Measurements from ENCODE around the gene GZF1. TPM values are rescaled to one million over a fixed set of nuclear protein-coding genes. Genes with fewer than 3 reads are reported as not detected.
"Not testable (repeated sequence)": the region's sequence is repeated elsewhere in the genome, so short reads cannot be mapped to it uniquely, and the experiment has no call there.

GZF1 gene
- total RNA-seq, 2 donors from 2014 or later: 14.9 TPM

DNA sequence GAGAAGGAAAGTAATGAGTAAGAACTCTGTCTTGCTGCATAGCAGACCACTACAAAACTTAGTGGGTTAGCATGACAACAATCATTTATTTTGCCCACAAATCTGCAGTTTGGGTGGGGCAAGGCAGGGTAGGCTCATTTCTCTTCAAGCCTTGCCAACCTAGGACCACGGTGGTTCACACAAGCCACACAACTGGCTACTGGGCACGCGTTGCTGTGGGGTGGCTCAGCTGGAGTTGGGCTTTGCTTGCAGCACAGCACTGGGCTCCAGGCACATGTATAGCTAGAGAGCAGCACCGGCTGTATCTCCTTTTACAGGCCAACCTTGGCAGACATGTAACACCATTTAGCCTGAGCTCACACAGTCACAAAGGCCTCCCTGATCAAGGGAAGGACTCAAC, 16.0 kb upstream of the GZF1 start:
- no peak for DNase-seq (ENCODE audit: low spot score)
- H3K9me3 ChIP-seq: no peaks in the 10 kb centered on the region
- H3K27me3 ChIP-seq: no peaks in the 10 kb centered on the region
- TF ChIP-seq, protein P1, sequence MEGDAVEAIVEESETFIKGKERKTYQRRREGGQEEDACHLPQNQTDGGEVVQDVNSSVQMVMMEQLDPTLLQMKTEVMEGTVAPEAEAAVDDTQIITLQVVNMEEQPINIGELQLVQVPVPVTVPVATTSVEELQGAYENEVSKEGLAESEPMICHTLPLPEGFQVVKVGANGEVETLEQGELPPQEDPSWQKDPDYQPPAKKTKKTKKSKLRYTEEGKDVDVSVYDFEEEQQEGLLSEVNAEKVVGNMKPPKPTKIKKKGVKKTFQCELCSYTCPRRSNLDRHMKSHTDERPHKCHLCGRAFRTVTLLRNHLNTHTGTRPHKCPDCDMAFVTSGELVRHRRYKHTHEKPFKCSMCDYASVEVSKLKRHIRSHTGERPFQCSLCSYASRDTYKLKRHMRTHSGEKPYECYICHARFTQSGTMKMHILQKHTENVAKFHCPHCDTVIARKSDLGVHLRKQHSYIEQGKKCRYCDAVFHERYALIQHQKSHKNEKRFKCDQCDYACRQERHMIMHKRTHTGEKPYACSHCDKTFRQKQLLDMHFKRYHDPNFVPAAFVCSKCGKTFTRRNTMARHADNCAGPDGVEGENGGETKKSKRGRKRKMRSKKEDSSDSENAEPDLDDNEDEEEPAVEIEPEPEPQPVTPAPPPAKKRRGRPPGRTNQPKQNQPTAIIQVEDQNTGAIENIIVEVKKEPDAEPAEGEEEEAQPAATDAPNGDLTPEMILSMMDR (IDR thresholded peaks at IDR 0.05): no peak
- H3K4me3 ChIP-seq: no peak overlapping the region
- no peaks in the 10 kb centered on the region for H3K36me3 ChIP-seq
- no peak overlapping the region for H3K27ac ChIP-seq
- H3K4me1 ChIP-seq: peaks cover 0 to 7% of the 10 kb centered on the region in 2 donors

DNA sequence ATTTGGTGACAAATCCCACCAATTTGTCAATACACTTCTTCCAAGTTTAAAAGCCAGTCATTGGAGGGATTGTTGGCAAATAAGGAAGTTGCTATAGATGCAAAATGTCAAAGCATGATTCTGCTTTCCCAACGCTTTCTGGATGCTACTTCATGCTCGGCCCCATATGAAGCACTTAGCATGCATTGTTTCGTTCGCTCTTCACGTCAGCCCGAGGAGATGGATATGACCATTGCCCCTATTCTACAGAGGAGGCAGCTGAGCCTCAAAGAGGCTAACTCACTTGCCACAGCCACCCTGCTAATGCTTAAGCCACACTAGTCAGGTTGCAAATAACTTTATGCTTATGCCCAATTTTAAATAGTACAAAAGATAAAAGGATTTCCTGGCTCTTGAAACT, 14.2 kb upstream of the GZF1 start:
- no peak for DNase-seq (ENCODE audit: low spot score)
- Histone ChIP-seq H3K27me3 (no peaks in the 10 kb centered on the region), H3K27ac (no peak overlapping the region), H3K4me3 (no peak overlapping the region), H3K4me1 (peaks cover 0 to 24% of the 10 kb centered on the region in 2 donors), H3K36me3 (no peaks in the 10 kb centered on the region), H3K9me3 (no peaks in the 10 kb centered on the region)
- TF ChIP-seq, protein P1 (IDR thresholded peaks at IDR 0.05): no peak

DNA sequence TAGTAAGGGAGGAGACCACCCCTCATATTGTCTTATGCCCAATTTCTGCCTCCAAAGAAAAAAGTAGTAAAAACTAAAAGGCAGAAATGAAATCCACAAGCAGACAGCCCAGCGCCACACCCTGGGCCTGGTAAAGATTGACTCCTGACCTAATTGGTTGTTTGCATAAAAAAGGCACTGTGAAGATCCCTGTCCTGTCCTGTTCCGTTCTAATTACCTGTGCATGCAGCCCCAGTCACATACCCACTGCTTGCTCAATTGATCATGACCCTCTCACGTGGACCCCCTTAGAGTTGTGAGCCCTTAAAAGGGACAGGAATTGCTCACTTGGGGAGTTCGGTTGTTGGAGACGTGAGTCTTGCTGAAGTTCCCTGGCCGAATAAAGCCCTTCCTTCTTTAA, 13.5 kb upstream of the GZF1 start:
- H3K9me3 ChIP-seq; DNase-seq (ENCODE audit: low spot score); H3K36me3 ChIP-seq; H3K27ac ChIP-seq; H3K4me3 ChIP-seq; H3K27me3 ChIP-seq: not testable (repeated sequence)
- H3K4me1 ChIP-seq: peaks cover 0 to 29% of the 10 kb centered on the region in 2 donors

DNA sequence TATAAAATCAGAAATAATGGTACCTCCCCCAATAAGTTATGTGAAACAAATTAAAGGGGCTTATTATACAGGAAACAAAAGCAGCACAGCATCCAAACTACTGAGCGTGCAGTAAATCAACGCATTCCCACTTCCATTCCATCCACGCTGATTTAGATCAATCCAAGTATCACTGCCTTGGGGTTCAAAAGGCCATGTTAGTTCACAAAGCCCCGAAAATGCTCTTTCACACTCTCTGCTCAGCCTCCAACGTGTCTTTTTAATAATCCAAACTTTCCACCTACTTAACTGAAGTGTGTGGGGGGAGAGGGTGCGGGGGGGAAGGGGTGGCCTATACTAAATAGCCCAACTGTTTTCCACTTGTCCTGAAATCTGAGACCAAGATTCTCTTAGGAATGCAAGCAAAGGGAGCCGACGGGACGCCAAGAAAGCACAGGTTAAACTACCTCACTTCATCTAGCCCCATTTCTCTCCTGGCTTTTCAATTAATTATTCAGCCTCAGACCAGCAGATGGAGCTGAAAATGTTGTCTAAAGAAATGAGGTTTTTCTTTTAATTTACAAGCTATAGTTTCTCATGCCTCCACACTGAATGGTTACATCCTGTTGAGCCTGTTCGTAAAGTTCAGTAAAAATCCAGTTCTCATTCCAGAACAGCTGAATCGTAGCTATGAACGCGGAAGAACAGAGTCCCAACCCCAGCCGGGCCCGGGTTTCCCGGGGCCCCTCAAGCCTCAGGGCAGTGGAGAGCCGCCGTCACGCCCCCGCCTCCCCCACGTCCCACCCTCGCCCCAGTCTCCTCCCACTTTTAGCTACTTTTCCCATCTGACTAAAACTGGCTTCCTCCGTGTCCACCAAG, 12.4 kb upstream of the GZF1 start:
- Histone ChIP-seq H3K9me3 (no peaks in the 10 kb centered on the region), H3K36me3 (no peaks in the 10 kb centered on the region), H3K4me1 (peaks cover 0 to 29% of the 10 kb centered on the region in 2 donors), H3K4me3 (peak overlapping the region; percentile 44 to 99), H3K27me3 (no peaks in the 10 kb centered on the region), H3K27ac (peak overlapping the region; percentile 95)
- no peak for DNase-seq (ENCODE audit: low spot score)
- TF ChIP-seq, protein P1 (IDR thresholded peaks at IDR 0.05): peak; percentile 27 to 66

DNA sequence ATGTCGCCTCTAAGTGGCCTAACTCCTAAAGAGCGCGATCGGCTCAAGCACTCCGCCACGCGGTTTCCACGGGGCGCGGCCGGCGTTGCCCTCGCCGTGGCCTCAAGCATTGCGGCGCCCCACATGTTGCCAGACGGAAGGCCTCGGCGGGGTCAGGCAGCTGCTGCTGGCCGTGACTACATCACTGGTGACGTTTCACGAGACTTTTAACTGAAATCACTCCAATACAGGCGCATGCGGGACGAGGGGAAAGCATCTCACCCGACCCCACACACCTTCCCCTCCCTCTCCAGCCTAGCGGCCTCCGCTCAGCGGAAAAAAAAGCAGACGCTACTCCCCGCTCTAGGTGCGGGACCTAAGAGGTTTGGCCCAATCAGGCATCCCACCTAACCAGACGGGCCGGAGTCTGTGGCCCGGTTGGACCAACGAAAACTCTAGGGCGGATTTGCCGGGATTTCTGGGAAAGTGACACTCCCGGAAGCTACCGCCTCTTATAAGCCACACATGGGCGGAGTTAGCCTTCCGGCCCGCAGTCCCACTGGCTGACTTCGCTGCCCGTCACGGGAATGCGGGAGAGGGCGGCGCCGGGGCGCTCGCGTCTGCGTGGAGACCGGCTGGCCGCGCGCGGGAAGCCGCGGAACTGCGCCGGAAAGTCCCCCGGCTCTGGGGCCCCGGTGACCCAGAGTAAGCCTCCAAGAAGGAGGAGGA, 11.6 kb upstream of the GZF1 start, which contains the start of gene NXT1:
Gene NXT1 (plus strand): TSS at position 596 of the 708 bp plus-strand sequence. CDS start 3,251 bp downstream, outside the sequence.
- H3K4me3 ChIP-seq: peak within 1 kb of the TSS; percentile 93 to 99
- no peaks in the 10 kb centered on the region for H3K27me3 ChIP-seq
- peaks cover 0 to 29% of the 10 kb centered on the region in 2 donors for H3K4me1 ChIP-seq
- H3K27ac ChIP-seq: peak within 1 kb of the TSS; percentile 95
- TF ChIP-seq, protein P1 (IDR thresholded peaks at IDR 0.05): no peak
- H3K9me3 ChIP-seq: no peaks in the 10 kb centered on the region
- H3K36me3 ChIP-seq: peaks cover 3% of the 10 kb centered on the region
- DNase-seq (ENCODE audit: low spot score): peak; percentile 99

All from right atrium auricular region (tissue), 2 donors.